Esophagus squamous epithelium (tissue), 4 donors: ENCODE data around the gene GXYLT2.

Experiments
- CTCF ChIP-seq, 6 experiments: fragments of 450-650 bp in 4 of 6; fragments of 200-600 bp in 2 of 6; sonication (generic) in 2 of 6; IDR thresholded peaks; one replicate each; pipeline ENCODE4 v1.5.1; 2016 to 2019; ENCODE audit warnings: antibody characterized with exemption in 6 of 6, mild to moderate bottlenecking in 4 of 6, moderate library complexity in 4 of 6
- POLR2A ChIP-seq, 4 donors: fragments of 450-650 bp; IDR thresholded peaks; one replicate each; pipeline ENCODE4 v1.6.1; 2017; ENCODE audit warnings: antibody characterized with exemption in 4 of 4, mild to moderate bottlenecking in 4 of 4, moderate library complexity in 3 of 4

GRCh38 chr3:72941245-72941644 lies 53.4 kb downstream of the GXYLT2 start:
- TF ChIP-seq CTCF (IDR thresholded peaks at IDR 0.05) (no peak), POLR2A (IDR thresholded peaks at IDR 0.05) (no peak)
